Adrenal gland (tissue), 5 donors: ENCODE results near the gene CRYBB1.

Experiments used
- CTCF ChIP-seq, 6 experiments: fragments of 450-650 bp in 4 of 6; fragments of 200-600 bp in 2 of 6; sonication (generic) in 1 of 6; IDR thresholded peaks; 1 replicate in 5 of 6; 2 replicates in 1 of 6; pipeline versions ENCODE4 v1.5.1 to v1.8.0; 2016 to 2021; ENCODE audit warnings: antibody characterized with exemption in 6 of 6, mild to moderate bottlenecking in 2 of 6, moderate library complexity in 1 of 6
- POLR2A ChIP-seq, 2 donors: fragments of 450-650 bp; IDR thresholded peaks; one replicate each; pipeline ENCODE4 v1.6.1; 2017; ENCODE audit warnings: antibody characterized with exemption in 2 of 2, mild to moderate bottlenecking in 2 of 2, moderate library complexity in 1 of 2
- donor health status: DM: no; HTN: no; CAD: no.

GRCh38 chr22:26615830-26616435 lies 1.9 kb downstream of the CRYBB1 start:
- TF ChIP-seq CTCF (IDR thresholded peaks at IDR 0.05) (no peak), POLR2A (IDR thresholded peaks at IDR 0.05) (no peak)
